HepG2 (cell line): ENCODE measurements around the gene COQ10B. TPM values are rescaled to one million over a fixed set of nuclear protein-coding genes. Genes with fewer than 3 reads are reported as not detected.

Source experiments
- CBX1 ChIP-seq: IDR thresholded peaks from one replicate; pipeline ENCODE4 v1.6.1; 2016; ENCODE audit warnings: antibody characterized with exemption, low read depth
- ELF3 ChIP-seq: IDR thresholded peaks from 2 replicates; pipeline ENCODE4 v1.6.1; 2016; ENCODE audit warnings: missing genetic modification reagents, missing compliant biosample characterization
- EP300 ChIP-seq, 3 experiments: sonication (generic) in 1 of 3; formaldehyde crosslinking in 1 of 3; IDR thresholded peaks; 2 replicates each; pipeline versions ENCODE4 v1.5.1 to v1.6.1; 2011 to 2020; ENCODE audit warnings: low read depth in 2 of 3, low read length in 2 of 3, borderline replicate concordance in 1 of 3, improper control_type of control experiment in 1 of 3, mild to moderate bottlenecking in 1 of 3, missing genetic modification reagents in 1 of 3, moderate library complexity in 1 of 3
- ERF ChIP-seq: IDR thresholded peaks from 2 replicates; pipeline ENCODE4 v1.6.1; 2018; ENCODE audit warnings: missing biosample characterization, missing genetic modification reagents
- GPN1 ChIP-seq: sonication (generic); formaldehyde crosslinking; IDR thresholded peaks from 2 replicates; pipeline ENCODE4 v1.5.1; 2020; ENCODE audit warnings: missing genetic modification reagents, borderline replicate concordance
- MIXL1 ChIP-seq: IDR thresholded peaks from 2 replicates; pipeline ENCODE4 v1.6.1; 2016
- SKI ChIP-seq: fragments of 450-650 bp; IDR thresholded peaks from one replicate; pipeline ENCODE4 v1.6.1; 2018; ENCODE audit warnings: mild to moderate bottlenecking; ENCODE audit not compliant: partially characterized antibody
- TCF12 ChIP-seq, 2 experiments: fragments of 450-650 bp in 1 of 2; sonication (generic) in 1 of 2; formaldehyde crosslinking in 1 of 2; IDR thresholded peaks; 2 replicates each; pipeline versions ENCODE4 v1.6.1 to v1.8.0; 2017 to 2022; ENCODE audit warnings: antibody characterized with exemption in 1 of 2, mild to moderate bottlenecking in 1 of 2, missing genetic modification reagents in 1 of 2, moderate library complexity in 1 of 2
- ZNF616 ChIP-seq: sonication (generic); formaldehyde crosslinking; IDR thresholded peaks from 2 replicates; pipeline ENCODE4 v1.5.0; 2020; ENCODE audit warnings: low read depth, mild to moderate bottlenecking, missing genetic modification reagents
- ZNF766 ChIP-seq: sonication (generic); formaldehyde crosslinking; IDR thresholded peaks from 2 replicates; pipeline ENCODE4 v1.5.0; 2020; ENCODE audit warnings: missing genetic modification reagents, borderline replicate concordance
- polyA plus RNA-seq, 8 experiments: library from polyadenylated mRNA; depleted of rRNA in 3 of 8; stranded (reverse) in 7 of 8; unstranded in 1 of 8; fragments of >200 nt; fragmentation: Illumina TruSeq in 4 of 8; extraction: Trizol in 4 of 8; gene quantifications; 2 replicates each; pipeline versions ENCODE4 v1.2.1 to v1.2.3, GENCODE V29; 2011 to 2016; ENCODE audit warnings: low read depth in 4 of 8, missing spikeins in 1 of 8, mixed read lengths in 1 of 8; ENCODE audit not compliant: insufficient read depth in 1 of 8
- total RNA-seq, 5 experiments: library from RNA; depleted of rRNA; stranded (reverse); fragments of >200 nt; fragmentation: Illumina TruSeq; extraction: Trizol; gene quantifications; 2 replicates each; pipeline ENCODE4 v1.2.3, GENCODE V29; 2016; ENCODE audit warnings: low read depth in 1 of 5
- TF ChIP-seq, protein P1 (sequence below): sonication (generic); formaldehyde crosslinking; IDR thresholded peaks from 2 replicates; pipeline ENCODE4 v1.5.0; 2020; ENCODE audit warnings: mild to moderate bottlenecking, missing genetic modification reagents, borderline replicate concordance
- TF ChIP-seq, protein P2 (sequence below): sonication (generic); formaldehyde crosslinking; IDR thresholded peaks from 2 replicates; pipeline ENCODE4 v1.8.0; 2022; ENCODE audit warnings: missing genetic modification reagents, mild to moderate bottlenecking, borderline replicate concordance
- TF ChIP-seq, protein P3 (sequence below), 2 experiments: fragments of 450-650 bp in 1 of 2; sonication (generic) in 1 of 2; formaldehyde crosslinking in 1 of 2; IDR thresholded peaks; 2 replicates each; pipeline versions ENCODE4 v1.6.1 to v1.8.0; 2016 to 2022; ENCODE audit warnings: antibody characterized with exemption in 1 of 2, mild to moderate bottlenecking in 1 of 2, missing genetic modification reagents in 1 of 2
- TF ChIP-seq, protein P4 (sequence below): sonication (generic); formaldehyde crosslinking; IDR thresholded peaks from 2 replicates; pipeline ENCODE4 v1.4.0; 2020; ENCODE audit warnings: mild to moderate bottlenecking, missing genetic modification reagents

Gene COQ10B
- total and polyA plus RNA-seq, 2 of the 13 experiments (the other 11 are each of a cell fraction or from before 2014, with no cell fraction given), result 4.6 to 34.9 TPM

DNA sequence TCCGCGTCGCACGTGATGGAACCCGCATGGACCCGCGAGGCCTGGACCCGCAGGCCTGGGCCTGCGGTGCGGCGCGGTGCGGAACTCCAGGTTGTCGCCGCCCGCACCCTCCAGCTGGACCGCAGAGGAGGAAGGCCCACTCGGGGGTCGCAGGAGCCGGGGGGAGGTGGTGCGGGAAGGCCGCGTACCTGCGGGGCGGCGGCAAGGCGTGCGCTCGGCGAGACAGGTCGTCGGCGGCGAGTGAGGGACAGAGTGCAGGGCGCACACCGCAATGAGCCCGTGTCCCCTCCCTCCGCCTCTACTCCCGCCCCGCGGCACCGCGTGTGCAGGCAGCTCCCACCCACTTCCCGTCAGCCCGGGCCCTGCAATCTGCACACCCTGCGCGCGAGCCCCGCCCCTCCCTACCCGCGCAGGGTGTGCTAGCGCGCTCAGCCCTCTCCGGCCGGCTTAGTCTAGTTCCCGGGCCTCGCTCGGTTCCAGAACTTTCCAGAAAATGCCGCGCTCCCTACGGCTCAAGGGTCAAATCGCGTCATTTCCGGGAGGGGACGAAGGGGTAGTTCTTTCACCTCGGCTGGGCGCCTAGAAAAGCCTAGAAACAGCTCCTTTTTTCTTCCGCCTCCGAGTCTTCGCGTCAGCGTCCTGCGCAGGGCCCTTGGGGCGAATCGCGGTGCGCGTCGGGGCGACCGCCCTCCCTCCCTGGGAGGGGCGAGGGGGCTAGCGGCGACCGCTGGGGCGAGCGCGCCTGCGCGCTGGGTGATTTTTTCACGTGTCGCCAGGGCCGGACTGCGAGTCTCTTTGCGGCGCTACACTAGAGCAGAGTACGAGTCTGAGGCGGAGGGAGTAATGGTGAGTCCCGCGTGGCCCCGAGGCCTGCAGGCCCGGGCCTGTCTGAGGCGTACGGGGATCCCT, 46.5 kb downstream of the COQ10B start, which contains the start of the genes HSPD1 and HSPE1 (continued):
- TF ChIP-seq, protein P1, sequence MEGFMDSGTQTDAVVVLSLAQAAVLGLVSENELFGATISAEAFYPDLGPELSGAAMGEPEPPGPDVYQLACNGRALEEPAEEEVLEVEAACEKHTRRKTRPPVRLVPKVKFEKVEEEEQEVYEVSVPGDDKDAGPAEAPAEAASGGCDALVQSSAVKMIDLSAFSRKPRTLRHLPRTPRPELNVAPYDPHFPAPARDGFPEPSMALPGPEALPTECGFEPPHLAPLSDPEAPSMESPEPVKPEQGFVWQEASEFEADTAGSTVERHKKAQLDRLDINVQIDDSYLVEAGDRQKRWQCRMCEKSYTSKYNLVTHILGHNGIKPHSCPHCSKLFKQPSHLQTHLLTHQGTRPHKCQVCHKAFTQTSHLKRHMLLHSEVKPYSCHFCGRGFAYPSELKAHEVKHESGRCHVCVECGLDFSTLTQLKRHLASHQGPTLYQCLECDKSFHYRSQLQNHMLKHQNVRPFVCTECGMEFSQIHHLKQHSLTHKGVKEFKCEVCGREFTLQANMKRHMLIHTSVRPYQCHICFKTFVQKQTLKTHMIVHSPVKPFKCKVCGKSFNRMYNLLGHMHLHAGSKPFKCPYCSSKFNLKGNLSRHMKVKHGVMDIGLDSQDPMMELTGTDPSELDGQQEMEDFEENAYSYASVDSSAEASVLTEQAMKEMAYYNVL (CRISPR knock-in tag), result peak; percentile 45
- peak in 1 of 2 experiments; percentile 99; a peak in 3 of 4 replicates for TF ChIP-seq EP300 (IDR thresholded peaks at IDR 0.05; ENCODE audit: low read depth in 2 of 2, low read length in 2 of 2)
- peak; percentile 69 for TF ChIP-seq EP300 (CRISPR knock-in tag; IDR thresholded peaks at IDR 0.05; ENCODE audit: borderline replicate concordance)
- TF ChIP-seq ZNF616 (CRISPR knock-in tag), result peak; percentile 97
- TF ChIP-seq ELF3 (CRISPR knock-in tag), result peak; percentile 95
- peak; percentile 79 for TF ChIP-seq SKI
- TF ChIP-seq ERF (CRISPR knock-in tag), result peak; percentile 97
- TF ChIP-seq ZNF766 (CRISPR knock-in tag), result peak; percentile 97; the same call in 1 of the 2 replicates
- TF ChIP-seq, protein P2, sequence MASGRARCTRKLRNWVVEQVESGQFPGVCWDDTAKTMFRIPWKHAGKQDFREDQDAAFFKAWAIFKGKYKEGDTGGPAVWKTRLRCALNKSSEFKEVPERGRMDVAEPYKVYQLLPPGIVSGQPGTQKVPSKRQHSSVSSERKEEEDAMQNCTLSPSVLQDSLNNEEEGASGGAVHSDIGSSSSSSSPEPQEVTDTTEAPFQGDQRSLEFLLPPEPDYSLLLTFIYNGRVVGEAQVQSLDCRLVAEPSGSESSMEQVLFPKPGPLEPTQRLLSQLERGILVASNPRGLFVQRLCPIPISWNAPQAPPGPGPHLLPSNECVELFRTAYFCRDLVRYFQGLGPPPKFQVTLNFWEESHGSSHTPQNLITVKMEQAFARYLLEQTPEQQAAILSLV, result peak; percentile 100
- peak; percentile 56; the same call in 1 of the 2 replicates for TF ChIP-seq MIXL1 (CRISPR knock-in tag)
- TF ChIP-seq TCF12 (IDR thresholded peaks at IDR 0.05), result no peak
- TF ChIP-seq TCF12 (CRISPR knock-in tag; IDR thresholded peaks at IDR 0.05), result peak; percentile 95; the same call in 1 of the 2 replicates
- TF ChIP-seq, protein P3, sequence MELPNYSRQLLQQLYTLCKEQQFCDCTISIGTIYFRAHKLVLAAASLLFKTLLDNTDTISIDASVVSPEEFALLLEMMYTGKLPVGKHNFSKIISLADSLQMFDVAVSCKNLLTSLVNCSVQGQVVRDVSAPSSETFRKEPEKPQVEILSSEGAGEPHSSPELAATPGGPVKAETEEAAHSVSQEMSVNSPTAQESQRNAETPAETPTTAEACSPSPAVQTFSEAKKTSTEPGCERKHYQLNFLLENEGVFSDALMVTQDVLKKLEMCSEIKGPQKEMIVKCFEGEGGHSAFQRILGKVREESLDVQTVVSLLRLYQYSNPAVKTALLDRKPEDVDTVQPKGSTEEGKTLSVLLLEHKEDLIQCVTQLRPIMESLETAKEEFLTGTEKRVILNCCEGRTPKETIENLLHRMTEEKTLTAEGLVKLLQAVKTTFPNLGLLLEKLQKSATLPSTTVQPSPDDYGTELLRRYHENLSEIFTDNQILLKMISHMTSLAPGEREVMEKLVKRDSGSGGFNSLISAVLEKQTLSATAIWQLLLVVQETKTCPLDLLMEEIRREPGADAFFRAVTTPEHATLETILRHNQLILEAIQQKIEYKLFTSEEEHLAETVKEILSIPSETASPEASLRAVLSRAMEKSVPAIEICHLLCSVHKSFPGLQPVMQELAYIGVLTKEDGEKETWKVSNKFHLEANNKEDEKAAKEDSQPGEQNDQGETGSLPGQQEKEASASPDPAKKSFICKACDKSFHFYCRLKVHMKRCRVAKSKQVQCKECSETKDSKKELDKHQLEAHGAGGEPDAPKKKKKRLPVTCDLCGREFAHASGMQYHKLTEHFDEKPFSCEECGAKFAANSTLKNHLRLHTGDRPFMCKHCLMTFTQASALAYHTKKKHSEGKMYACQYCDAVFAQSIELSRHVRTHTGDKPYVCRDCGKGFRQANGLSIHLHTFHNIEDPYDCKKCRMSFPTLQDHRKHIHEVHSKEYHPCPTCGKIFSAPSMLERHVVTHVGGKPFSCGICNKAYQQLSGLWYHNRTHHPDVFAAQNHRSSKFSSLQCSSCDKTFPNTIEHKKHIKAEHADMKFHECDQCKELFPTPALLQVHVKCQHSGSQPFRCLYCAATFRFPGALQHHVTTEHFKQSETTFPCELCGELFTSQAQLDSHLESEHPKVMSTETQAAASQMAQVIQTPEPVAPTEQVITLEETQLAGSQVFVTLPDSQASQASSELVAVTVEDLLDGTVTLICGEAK (IDR thresholded peaks at IDR 0.05), result no peak
- TF ChIP-seq, protein P3 (CRISPR knock-in tag; IDR thresholded peaks at IDR 0.05), result peak; percentile 86
- TF ChIP-seq, protein P4, sequence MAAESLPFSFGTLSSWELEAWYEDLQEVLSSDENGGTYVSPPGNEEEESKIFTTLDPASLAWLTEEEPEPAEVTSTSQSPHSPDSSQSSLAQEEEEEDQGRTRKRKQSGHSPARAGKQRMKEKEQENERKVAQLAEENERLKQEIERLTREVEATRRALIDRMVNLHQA (CRISPR knock-in tag), result peak; percentile 82
- TF ChIP-seq GPN1 (CRISPR knock-in tag), result peak; percentile 95; the same call in 1 of the 2 replicates
- peak; percentile 94 for TF ChIP-seq CBX1
